GM18502 (cell line): ENCODE measurements around the gene KIRREL2.
"Not testable (repeated sequence)": the region's sequence is repeated elsewhere in the genome, so short reads cannot be mapped to it uniquely, and the experiment has no call there.

Source experiments
- ATAC-seq: cut with Tn5 transposase; IDR thresholded peaks from one replicate; pipeline ENCODE4 v1.9.1; 2021; ENCODE audit warnings: mild to moderate bottlenecking; ENCODE audit not compliant: unreplicated experiment, poor library complexity

The KIRREL2 gene

DNA sequence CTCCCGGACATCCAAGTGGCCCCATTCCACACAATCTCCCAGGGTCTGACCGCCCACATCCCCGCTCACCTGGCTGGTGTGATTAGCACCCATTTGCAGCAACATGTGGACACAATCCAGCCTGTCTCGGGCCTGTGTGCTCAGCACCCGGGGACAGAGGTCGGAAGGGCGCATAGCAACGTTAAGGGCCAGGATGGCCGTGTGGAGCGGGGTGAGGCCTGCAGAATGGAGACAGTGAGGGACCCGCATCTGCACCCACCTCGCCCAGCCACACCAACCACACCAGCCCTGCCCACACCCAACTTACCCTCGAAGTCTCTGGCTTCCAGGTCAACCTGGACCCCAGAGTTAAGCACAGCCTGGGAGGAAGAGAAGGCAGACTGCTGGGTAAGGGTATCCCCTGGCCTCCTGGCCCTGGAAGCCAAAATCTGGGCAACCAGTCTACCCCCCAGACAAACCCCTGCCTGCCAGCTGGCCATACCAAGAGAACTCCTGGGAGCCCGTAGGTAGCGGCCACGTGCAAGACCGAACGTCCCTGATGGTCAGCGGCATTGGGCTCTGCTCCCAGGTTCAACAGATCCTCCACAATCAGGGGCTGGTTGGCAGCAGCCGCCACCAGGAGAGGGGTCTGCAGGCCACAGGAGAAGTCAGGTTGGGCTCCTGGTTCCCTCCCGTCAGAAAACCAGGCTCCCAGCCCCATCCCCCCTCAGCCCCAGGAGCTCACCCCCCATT is 39.4 kb downstream of the KIRREL2 start:
- no peak for ATAC-seq

DNA sequence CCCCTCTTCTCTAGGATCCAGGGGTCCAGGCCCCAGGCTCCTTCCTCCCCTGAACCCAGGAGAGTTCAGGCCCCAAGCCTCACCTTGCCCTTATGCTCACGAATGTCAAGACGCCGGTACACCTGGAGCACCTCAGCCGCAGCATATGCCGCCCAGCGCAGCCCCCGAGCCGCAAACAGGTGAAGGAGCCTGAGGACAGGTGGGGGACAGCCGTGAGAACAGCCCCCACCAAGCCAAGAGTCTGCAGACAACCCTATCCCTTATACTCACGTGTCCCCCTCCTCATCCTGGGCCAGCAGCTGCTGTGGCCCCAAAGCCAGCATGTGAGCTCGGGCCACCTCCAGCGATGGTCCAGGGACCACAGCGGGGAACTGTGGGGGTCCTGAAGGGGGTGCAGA is 39.9 kb downstream of the KIRREL2 start:
- no peak for ATAC-seq

DNA sequence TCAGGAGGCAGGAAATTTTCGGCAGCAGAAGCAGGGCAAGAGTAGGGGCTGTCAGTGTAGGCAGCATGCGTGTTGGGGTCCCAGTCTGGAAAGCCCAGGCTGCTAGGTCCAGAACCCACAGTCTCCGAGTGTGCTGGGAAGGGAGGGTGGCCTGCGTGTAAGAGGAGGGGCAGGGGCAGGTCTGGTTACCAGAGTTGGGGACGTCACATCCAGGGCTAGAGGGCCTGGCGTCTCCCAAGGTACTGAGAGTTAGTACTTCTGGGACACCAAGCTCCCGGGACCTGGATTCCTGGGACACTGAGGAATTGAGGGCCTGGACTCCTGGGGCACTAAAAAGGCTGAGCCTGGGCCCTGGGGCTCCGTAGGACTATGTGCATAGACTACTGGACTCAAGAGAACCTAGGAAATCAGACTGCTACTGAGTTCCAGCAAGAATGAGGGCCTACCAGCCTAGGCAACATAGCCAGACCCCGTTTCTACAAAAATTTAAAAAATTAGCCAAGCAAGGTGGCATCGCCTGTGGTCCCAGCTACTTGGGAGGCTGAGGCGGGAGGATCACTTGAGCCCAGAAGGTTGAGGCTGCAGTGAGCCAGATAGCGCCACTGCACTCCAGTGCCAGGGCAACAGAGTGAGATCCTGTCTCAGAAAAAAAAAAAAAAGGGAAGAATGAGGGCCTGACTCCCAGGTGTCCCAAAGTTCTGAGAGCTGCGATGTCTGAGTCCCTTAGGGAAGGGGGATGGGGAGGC is 41.2 kb downstream of the KIRREL2 start:
- ATAC-seq = no peak

DNA sequence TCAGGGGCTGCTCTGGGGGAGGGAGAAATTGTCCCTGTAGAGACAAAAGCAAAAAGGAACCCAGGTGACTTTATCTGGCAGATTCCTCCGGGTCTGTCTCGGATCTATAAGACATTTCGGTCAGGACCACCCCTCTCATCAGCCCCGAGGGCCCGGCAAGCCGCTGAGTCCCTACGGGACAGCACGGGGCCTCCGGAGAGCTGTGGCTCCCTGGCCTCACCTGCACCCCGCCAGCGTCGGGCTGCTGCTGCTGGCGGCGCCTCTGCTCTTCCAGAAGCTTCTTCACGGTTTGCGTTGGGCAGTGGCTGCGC is 41.7 kb downstream of the KIRREL2 start:
- no peak for ATAC-seq

DNA sequence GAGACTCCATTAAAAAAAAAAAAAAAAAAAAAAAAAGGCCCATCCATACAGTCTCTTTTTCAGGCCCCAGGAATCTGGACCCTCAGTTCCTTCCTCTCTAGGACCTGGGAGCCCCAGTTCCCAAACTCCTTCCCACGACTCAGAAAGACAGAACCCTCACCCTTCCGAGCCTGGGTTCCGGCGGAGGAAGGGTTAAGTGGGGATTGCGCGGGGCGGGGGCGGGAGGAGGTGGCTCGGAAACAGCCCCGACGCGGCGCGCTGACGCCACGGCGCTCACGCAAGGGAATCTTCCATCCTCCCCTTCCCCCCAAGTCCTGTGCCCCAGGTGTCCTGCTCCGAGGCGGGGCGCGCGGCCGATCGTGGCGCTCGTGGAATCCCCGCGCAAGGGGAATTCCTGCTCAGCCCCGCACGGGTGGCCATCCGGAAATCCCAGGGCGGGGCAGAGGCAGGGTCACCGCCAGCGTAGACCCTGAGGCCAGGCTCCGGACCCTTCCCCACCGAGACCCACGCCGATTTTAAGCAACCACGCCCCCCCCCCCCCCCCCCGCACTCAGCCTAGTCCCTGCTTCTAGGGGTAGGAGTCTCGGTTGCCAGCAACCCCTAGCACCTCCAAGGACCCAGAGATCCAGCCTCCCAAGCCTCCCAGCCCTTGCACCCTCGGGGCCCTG is 43.0 kb downstream of the KIRREL2 start:
- peak; percentile 56 for ATAC-seq

DNA sequence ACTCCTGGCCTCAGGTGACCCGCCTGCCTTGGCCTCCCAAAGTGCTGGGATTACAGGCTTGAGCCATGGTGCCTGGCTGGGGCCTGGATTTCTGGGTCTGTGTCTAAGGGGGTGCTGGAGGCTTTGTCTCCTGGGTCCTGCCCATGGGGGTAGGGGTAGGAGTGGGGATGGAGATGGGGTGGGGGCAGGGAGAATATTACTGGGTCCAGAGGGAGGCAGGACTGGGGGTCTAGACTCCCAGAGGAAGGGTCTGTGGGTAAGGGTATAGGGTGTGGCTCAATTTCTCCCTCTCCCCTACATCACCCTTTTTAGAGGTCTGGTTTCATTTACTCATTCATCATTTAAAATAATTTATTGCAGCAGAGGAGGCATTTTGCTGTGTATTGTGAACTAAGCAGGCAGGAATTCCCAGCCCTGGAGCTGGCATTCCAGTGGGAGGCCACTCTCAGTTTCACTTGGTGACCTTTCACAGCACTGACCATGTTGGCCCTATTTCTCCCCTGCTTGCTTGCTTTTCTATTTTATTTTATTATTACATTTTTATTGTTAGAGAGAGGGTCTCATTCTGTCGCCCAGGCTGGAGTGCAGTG is 44.4 kb downstream of the KIRREL2 start:
- ATAC-seq = no peak

DNA sequence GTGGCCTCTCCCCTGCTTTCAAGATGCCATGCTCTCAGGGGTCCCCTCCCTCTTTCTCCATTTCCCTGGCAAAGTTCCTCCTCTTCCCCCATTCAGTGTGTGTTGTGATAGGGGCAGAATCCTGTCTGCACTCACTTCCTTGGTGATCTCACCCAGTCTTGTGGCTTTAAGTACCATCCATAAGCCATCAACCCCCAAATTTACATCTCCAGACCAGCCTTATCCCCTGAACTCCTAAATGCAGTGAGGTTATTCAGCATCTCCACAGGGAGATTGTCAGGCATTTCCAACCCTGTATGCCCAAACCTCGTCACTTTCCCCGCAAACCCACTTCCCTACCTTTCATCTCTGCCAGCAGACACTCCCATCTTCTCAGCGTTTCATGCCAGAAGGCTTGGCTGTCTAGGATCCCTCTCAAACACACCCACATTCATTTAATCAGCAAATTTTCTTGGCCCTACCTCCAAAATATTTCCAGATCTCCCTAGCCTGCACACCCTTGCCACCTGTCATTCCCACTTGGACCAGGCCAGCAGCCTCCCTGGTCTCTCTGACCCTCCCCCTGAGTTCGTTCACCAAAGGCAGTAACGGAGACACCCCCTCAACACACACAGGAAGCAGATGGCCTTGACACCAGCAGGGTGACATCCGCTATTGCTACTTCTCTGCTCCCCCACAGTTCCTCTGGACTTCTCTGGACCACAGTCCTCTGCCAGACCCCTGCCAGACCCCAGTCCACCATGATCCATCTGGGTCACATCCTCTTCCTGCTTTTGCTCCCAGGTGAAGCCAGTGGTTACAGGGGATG is 45.3 kb downstream of the KIRREL2 start, which contains the start of gene HCST:
Gene HCST (plus strand): TSS at position 676 of the 808 bp plus-strand sequence. CDS start 65 bp downstream, at position 741.
- no peak for ATAC-seq

DNA sequence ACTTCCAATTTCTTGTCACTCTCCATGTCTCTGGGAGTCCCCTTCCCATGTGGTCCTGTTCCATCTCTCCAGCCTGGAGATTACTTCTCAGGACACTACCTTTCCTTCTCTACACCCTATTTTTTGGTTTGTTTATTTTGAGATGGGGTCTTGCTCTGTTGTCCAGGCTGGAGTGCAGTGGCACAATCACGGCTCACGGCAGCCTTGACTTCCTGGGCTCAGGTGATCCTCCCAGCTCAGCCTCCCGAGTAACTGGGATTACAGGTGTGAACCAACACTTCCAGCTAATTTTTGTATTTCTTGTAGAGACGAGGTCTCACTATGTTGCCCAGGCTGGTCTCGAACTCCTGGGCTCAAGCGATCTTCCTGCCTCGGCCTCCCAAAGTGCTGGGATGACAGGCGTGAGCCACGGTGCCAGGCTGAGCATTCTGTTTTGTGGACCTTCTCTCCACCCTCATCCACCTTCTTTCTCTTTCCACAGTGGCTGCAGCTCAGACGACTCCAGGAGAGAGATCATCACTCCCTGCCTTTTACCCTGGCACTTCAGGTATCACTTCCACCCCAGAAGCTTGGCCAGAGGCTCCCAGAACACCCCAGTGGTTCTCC is 46.3 kb downstream of the KIRREL2 start:
- no peak for ATAC-seq

DNA sequence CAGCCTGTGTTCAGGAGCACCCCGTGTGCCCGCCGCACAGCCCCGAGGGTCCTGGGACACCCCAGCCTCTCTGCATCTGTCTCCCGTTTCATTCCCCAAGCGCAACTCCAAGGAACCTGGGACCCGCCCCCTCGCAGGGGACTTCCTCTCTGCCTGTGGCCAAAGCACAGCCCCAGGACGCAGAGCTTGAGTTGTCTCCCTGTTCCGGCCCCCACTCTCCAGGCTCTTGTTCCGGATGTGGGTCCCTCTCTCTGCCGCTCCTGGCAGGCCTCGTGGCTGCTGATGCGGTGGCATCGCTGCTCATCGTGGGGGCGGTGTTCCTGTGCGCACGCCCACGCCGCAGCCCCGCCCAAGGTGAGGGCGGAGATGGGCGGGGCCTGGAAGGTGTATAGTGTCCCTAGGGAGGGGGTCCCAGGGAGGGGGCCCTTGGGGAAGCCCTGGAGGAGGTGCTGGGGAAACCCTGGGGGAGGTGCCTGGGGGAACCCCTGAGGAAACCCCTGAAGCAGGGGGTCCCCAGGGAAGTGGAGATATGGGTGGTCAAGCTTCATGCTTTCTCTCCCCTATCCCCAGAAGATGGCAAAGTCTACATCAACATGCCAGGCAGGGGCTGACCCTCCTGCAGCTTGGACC is 47.0 kb downstream of the KIRREL2 start:
- ATAC-seq = peak; percentile 37

DNA sequence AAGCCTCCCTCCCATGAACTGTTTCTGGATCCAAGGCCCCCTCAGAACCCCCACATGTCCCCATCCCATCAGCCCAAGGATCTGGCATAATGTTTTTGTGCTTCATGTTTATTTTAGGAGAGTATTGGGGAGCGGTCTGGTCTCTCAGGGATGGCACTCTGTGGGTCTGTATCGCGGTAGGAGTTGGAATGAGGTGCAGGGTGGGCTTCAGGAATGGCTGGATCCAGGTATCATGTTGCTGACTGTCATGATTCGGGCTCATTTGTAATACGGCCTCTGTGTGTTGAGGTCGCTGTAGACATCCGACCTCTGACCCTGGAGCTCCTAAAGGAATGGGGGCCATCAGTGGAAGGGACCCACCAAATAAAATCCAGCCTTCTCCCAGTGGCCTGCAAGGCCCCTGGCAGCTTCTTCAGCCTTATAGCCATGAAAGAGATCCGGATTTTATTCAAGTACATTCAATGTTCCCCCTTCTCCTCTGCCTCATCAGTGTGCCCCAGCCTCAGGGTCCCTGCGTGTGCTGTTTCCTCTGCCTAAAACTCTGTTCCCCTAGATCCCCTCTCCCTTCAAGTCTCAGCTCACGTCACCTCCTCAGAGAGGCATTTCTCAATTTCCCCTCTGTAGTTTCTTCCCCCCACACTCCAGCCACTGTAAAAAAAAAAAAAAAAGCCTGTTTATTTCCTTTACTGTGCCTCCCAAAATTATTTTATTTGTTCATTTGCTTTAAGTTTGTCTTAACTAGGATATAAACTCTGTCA is 47.8 kb downstream of the KIRREL2 start:
- ATAC-seq = no peak

DNA sequence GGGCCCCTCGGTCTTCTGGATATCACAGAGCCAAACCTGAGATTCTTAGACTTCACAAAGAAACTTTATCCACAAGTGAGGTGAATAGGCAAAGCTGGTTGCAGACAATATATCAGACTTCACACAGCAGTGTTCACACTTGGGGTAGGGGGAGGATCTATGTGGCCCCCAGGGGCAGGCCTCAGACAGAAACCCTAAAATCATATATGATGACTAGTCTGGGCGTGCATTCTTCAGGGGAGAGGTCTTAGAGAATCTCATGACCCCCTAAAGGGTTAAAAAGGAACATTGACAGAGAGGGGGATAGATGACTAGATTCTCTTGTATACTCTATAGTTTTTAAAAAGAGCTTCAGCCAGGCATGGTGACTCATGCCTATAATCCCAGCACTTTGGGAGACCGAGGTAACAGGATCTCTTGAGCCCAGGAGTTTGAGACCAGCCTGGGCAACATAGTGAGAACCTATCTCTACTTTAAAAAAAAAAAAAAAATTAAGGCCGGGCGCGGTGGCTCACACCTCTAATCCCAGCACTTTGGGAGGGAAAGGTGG is 48.5 kb downstream of the KIRREL2 start:
- no peak for ATAC-seq

DNA sequence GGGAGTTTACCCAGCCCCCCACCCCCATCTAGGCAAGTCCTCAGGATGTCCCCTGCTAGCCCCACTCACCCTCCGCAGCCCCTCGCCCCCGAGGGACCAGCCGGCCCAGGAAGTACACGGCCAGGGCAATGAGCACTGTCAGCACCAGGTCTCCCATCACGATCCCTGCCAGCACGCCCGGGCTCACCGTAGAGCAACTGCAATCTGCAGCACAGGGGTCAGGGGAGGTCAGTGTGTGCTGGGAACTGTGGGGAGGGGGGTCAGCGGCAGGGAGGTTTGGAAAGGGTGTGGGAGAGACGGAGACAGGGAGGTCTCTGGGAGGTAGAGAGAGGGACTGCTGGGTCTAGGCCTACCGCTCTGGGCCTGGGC is 50.6 kb downstream of the KIRREL2 start:
- no peak for ATAC-seq

DNA sequence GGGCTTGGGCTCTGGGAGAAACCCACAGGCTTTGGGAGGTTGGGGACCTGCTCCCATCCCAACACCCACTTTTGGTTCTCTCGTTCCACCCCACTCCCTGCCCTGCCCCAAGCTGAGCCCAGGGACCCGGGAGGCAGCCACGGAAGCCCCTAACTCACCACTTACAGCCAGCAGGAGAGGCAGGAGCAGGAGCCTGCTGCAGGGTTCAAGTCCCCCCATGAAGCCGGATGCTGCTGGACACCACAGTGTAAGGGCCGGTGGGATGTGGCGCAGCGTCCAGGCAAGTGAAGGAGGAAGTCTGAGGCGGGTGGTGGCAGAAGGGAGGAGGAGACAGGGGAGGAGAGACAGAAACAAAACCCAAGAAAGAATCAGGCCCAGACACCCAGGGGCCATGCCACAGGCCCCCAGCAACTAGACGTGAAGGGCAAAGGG is 51.3 kb downstream of the KIRREL2 start, which contains the start of gene TYROBP:
Gene TYROBP (minus strand): TSS at position 286 of the 432 bp plus-strand sequence. CDS start 67 bp downstream, at position 219.
- no peak for ATAC-seq

DNA sequence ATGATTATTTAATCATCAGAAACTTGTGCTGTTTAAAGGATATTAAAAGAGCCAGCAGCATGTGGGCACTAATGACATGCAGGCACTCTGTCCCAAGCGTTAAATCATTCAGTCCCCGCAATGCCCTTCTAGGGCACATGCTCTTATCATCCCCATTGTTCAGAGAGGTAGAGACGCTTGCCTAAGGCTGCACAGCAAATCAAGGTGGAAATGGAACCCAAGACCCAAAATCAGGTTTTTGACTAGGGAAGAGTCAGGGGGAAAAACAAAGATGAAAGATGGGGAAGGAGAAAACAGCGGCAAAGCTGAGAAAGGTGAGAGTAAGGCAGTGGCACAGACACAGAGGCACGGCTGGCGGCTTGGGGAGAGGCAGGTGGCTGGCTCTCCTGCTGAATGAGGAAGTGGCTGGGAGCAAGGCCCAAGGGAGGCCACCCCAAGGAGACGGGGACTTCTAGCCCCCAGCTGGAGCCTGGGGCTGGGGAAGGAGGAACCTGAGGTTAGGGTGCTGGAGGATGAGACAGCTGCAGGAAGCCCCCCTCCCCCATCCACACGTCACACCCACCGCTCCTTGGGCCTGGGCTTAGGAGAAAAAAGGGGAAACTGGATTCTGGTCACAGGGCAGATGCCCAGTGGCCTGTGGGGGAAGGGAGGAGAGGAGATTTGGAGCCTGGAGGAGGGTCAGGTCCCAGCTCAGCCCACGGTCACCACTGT is 52.4 kb downstream of the KIRREL2 start:
- peak; percentile 48 for ATAC-seq

DNA sequence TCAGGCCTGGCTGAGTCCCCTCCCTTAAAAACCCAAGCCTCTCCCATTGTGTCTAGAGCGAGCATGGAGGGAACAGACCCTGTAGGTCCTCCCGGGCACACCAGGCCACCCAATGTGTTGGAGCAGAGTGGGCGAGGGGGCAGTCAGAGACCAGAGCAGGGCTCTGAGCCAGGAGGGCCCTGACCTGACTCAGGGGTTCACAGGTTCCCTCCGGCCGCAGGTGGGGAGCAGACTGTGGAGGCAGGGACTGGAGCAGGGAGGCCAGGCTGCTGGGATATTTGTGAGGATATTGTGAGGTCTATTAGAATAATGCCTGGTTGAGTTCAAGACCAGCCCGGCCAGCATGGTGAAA is 52.9 kb downstream of the KIRREL2 start:
- peak; percentile 20 for ATAC-seq

DNA sequence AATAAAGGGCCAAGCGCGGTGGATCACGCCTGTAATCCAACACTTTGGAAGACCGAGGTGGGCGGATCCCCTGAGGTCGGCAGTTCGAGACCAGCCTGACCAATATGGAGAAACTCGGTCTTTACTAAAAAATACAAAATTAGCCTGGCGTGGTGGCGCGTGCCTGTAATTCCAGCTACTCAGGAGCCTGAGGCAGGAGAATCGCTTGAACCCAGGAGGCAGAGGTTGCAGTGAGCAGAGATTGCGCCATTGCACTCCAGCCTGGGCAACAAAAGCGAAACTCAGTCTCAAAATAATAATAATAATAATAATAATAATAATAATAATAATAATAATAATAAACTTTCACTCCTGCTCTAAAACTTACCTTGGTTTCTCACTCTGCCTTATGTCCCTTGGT is 53.6 kb downstream of the KIRREL2 start:
- ATAC-seq = not testable (repeated sequence)

DNA sequence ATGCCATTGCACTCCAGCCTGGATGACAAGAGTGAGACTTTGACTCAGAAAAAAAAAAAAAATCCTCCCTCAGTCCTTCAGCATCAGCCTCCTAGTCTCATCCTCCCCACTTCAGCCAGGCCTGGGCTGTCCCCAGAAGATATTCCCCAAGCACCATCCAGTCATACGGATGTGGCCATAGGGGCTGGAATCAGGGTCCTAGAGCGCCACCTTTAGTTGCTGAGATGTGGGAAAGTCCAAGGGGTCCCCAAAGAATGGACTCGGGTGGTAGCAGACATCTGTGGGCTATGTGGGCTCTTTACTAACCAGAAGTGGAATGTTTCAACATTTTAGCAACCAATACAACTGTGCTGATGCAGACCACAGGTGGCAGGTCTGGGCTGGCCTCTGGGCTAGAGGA is 54.5 kb downstream of the KIRREL2 start:
- ATAC-seq = no peak

DNA sequence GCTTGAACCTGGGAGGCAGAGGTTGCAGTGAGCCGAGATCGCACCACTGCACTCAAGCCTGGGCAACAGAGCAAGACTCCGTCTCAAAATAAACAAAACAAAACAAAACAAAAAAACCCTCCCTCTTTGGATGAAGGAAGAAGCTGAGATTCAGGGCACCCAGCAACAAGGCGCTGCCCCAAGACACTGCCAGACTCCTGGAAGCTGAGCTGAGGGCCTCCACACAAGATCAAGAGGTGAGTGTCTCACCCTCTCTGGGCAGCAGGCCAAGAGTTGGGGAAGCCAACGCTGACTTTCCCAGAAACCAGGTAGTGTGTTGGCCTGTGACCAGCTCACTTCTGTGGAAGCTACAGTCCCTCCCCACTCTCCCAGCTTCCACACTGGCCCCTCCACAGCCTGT is 55.1 kb downstream of the KIRREL2 start:
- no peak for ATAC-seq
